Neural cell (in vitro differentiated cells): Measurements from ENCODE around the gene UPK3BL2. TPM values are rescaled to one million over a fixed set of nuclear protein-coding genes. Genes with fewer than 3 reads are reported as not detected.

Source experiments
- polyA plus RNA-seq: library from polyadenylated mRNA; depleted of rRNA; stranded (reverse); fragments of >200 nt; gene quantifications from 2 replicates; pipeline ENCODE4 v1.2.3, GENCODE V29; 2014

Gene UPK3BL2
- polyA plus RNA-seq, 1 donor from 2014 or later, result 9.0 TPM

Other genes starting within 250 kb of the UPK3BL2 start
- gene SPDYE6, start 187.3 kb downstream of the UPK3BL2 start, polyA plus RNA-seq, result not detected in 2 replicates
- gene PRKRIP1, start 147.3 kb downstream of the UPK3BL2 start, polyA plus RNA-seq, result 113 and 114 TPM in 2 replicates
- 36.3 and 52.0 TPM in 2 replicates for gene ORAI2, start 110.1 kb downstream of the UPK3BL2 start, polyA plus RNA-seq
- gene ALKBH4, start 78.8 kb downstream of the UPK3BL2 start, polyA plus RNA-seq, result 27.2 and 28.2 TPM in 2 replicates
- 85.5 and 108 TPM in 2 replicates for gene LRWD1, start 78.7 kb downstream of the UPK3BL2 start, polyA plus RNA-seq
- gene POLR2J, start 64.8 kb downstream of the UPK3BL2 start, polyA plus RNA-seq, result 42.6 and 52.9 TPM in 2 replicates
- gene RASA4B, start 25.9 kb downstream of the UPK3BL2 start, polyA plus RNA-seq, result 31.9 and 43.0 TPM in 2 replicates
- gene SPDYE2, start 7.5 kb upstream of the UPK3BL2 start, polyA plus RNA-seq, result not detected in 2 replicates
- 16.8 and 22.7 TPM in 2 replicates for gene POLR2J3, start 28.9 kb upstream of the UPK3BL2 start, polyA plus RNA-seq
- gene RASA4, start 73.1 kb upstream of the UPK3BL2 start, polyA plus RNA-seq, result 151 and 160 TPM in 2 replicates
- 21.4 and 30.2 TPM in 2 replicates for gene UPK3BL1, start 99.1 kb upstream of the UPK3BL2 start, polyA plus RNA-seq
- not detected in 2 replicates for gene SPDYE2B, start 106.6 kb upstream of the UPK3BL2 start, polyA plus RNA-seq
- gene POLR2J2, start 128.0 kb upstream of the UPK3BL2 start, polyA plus RNA-seq, result 0.97 and 1.3 TPM in 2 replicates
- 14.6 and 26.3 TPM in 2 replicates for gene FAM185A, start 205.3 kb upstream of the UPK3BL2 start, polyA plus RNA-seq